Breast epithelium (tissue), 3 donors: ENCODE measurements around the gene DENND5B.

Experiments used
- POLR2A ChIP-seq: fragments of 450-650 bp; IDR thresholded peaks from one replicate; pipeline ENCODE4 v1.6.1; 2016; ENCODE audit warnings: antibody characterized with exemption, mild to moderate bottlenecking, moderate library complexity
- POLR2AphosphoS5 ChIP-seq, 3 donors: sonication (generic); formaldehyde crosslinking; IDR thresholded peaks; one replicate each; pipeline ENCODE4 v1.6.1; 2017; ENCODE audit warnings: antibody characterized with exemption in 3 of 3
- TF ChIP-seq, protein P1 (sequence below), 3 donors: fragments of 450-650 bp; IDR thresholded peaks; one replicate each; pipeline ENCODE4 v1.5.1; 2016 to 2017; ENCODE audit warnings: antibody characterized with exemption in 3 of 3, mild to moderate bottlenecking in 3 of 3, moderate library complexity in 3 of 3

DNA sequence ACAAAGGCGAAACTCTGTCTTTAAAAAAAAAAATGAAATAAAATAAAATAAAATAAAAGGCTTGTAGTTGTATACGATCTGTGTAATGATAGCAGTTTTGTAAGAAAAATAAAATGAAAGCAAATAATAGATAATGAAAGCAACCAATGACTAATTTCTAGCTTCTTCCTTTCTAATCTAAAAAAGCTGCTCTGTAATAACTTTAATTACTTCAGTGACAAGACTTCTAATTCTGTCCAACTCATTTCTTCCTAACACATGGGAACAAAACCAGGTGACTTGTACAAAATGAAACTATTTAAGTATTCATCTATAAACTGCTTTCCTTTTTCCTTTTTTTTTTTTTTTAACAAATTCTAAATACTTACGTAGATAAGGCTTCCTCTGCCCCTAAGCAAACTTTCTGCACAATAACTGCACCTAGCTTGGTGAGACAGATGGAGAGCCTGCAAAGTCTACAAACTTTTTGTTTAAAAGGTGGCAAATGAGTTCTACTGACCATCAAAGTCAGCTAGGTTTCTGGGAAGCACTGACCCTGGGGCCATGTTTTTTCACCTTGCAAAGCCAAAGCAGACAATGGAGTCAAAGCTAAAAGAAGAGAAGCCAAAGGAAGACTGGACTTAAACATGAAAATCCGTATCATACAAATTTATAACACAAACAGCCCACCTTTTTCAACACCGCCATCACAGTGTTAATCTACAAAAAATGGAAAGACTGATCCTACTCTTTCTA is 28.2 kb downstream of the DENND5B start:
- TF ChIP-seq, protein P1, sequence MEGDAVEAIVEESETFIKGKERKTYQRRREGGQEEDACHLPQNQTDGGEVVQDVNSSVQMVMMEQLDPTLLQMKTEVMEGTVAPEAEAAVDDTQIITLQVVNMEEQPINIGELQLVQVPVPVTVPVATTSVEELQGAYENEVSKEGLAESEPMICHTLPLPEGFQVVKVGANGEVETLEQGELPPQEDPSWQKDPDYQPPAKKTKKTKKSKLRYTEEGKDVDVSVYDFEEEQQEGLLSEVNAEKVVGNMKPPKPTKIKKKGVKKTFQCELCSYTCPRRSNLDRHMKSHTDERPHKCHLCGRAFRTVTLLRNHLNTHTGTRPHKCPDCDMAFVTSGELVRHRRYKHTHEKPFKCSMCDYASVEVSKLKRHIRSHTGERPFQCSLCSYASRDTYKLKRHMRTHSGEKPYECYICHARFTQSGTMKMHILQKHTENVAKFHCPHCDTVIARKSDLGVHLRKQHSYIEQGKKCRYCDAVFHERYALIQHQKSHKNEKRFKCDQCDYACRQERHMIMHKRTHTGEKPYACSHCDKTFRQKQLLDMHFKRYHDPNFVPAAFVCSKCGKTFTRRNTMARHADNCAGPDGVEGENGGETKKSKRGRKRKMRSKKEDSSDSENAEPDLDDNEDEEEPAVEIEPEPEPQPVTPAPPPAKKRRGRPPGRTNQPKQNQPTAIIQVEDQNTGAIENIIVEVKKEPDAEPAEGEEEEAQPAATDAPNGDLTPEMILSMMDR (IDR thresholded peaks at IDR 0.05), result no peak
- TF ChIP-seq POLR2A (no peak), POLR2AphosphoS5 (IDR thresholded peaks at IDR 0.05) (no peak)
